CD4-positive, alpha-beta T cell (primary cell): ENCODE data around the gene VLDLR. TPM values are rescaled to one million over a fixed set of nuclear protein-coding genes. Genes with fewer than 3 reads are reported as not detected.

Experiments
- ATAC-seq: fragments of 200-7000 bp; cut with Tn5 transposase; one replicate; pipeline ENCODE4 v1.10.0; 2022; ENCODE audit warnings: mild to moderate bottlenecking; ENCODE audit not compliant: poor library complexity
- CTCF ChIA-PET: fragments of 350-600 bp; sonication (Branson Sonifier 250); formaldehyde crosslinking; loops from one replicate; lab custom pipeline; 2021; ENCODE audit warnings: antibody characterized with exemption, inconsistent platforms; lab: Charles Lee
- POLR2A ChIA-PET: fragments of 350-600 bp; sonication (Branson Sonifier 250); formaldehyde crosslinking; loops from one replicate; lab custom pipeline; 2021; ENCODE audit warnings: antibody characterized with exemption, inconsistent platforms; lab: Charles Lee
- DNase-seq, 14 experiments: peaks; one replicate each; pipeline ENCODE4 v3.0.0-alpha.2; 2013 to 2020; ENCODE audit warnings: mixed read lengths in 2 of 14
- H3K27ac ChIP-seq, 2 donors: one replicate each; pipeline versions ENCODE4 v1.5.1 to v1.7.0; 2013; ENCODE audit warnings: low read length in 2 of 2, low read depth in 1 of 2, mild to moderate bottlenecking in 1 of 2
- H3K27me3 ChIP-seq, 2 experiments: 1 replicate in 1 of 2; 2 replicates in 1 of 2; pipeline versions ENCODE4 v1.6.1 to v1.7.0; 2013; ENCODE audit warnings: low read length in 2 of 2, control low read depth in 1 of 2, mild to moderate bottlenecking in 1 of 2, moderate library complexity in 1 of 2; ENCODE audit not compliant: insufficient read depth in 2 of 2, control insufficient read depth in 1 of 2
- H3K36me3 ChIP-seq: one replicate; pipeline ENCODE4 v1.6.1; 2013; ENCODE audit warnings: low read length, control low read depth; ENCODE audit not compliant: insufficient read depth
- H3K4me1 ChIP-seq: one replicate; pipeline ENCODE4 v1.6.1; 2013; ENCODE audit warnings: low read length, control low read depth; ENCODE audit not compliant: insufficient read depth
- H3K4me3 ChIP-seq: one replicate; pipeline ENCODE4 v1.5.1; 2013; ENCODE audit warnings: mild to moderate bottlenecking, low read length, moderate library complexity
- H3K9me3 ChIP-seq, 2 experiments: 1 replicate in 1 of 2; 2 replicates in 1 of 2; pipeline versions ENCODE4 v1.6.1 to v1.7.0; 2013; ENCODE audit warnings: low read length in 2 of 2, mild to moderate bottlenecking in 2 of 2, control low read depth in 1 of 2, moderate library complexity in 1 of 2; ENCODE audit not compliant: control insufficient read depth in 1 of 2, insufficient read depth in 1 of 2
- H3K27ac Mint-ChIP-seq: one replicate; pipeline ENCODE4 v1.8.0; 2020; ENCODE audit warnings: mixed read lengths
- H3K27me3 Mint-ChIP-seq: one replicate; pipeline ENCODE4 v1.8.0; 2021; ENCODE audit warnings: mixed read lengths
- H3K36me3 Mint-ChIP-seq: one replicate; pipeline ENCODE4 v1.8.0; 2021; ENCODE audit warnings: low read depth, mixed read lengths
- H3K4me1 Mint-ChIP-seq: one replicate; pipeline ENCODE4 v1.8.0; 2021; ENCODE audit warnings: low read depth, mixed read lengths
- H3K4me3 Mint-ChIP-seq: one replicate; pipeline ENCODE4 v1.8.0; 2020; ENCODE audit warnings: mild to moderate bottlenecking, mixed read lengths
- H3K9me3 Mint-ChIP-seq: one replicate; pipeline ENCODE4 v1.8.0; 2020; ENCODE audit warnings: mixed read lengths
- intact Hi-C, 2 experiments: fragments of 100-400 bp; cut with DNase I in 1 of 2; cut with micrococcal nuclease in 1 of 2; formaldehyde crosslinking; loops; one replicate each; pipeline versions ENCODE4 v1.15.1 to v1.9.0; 2023 to 2025; cut with DNase I, micrococcal nuclease
- total RNA-seq, 174 experiments: library from RNA in 2 of 174; stranded (reverse) in 2 of 174; gene quantifications; one replicate each; pipeline ENCODE4 v1.2.3 and lab custom pipeline; 2021 to 2026
- TF ChIP-seq, protein P1 (sequence below): fragments of 200-600 bp; IDR thresholded peaks from one replicate; pipeline ENCODE4 v1.8.0; 2022; ENCODE audit warnings: antibody characterized with exemption, mild to moderate bottlenecking

The VLDLR gene
- total RNA-seq, 2 experiments from 2014 or later = 0.08 TPM; not detected in 1

DNA sequence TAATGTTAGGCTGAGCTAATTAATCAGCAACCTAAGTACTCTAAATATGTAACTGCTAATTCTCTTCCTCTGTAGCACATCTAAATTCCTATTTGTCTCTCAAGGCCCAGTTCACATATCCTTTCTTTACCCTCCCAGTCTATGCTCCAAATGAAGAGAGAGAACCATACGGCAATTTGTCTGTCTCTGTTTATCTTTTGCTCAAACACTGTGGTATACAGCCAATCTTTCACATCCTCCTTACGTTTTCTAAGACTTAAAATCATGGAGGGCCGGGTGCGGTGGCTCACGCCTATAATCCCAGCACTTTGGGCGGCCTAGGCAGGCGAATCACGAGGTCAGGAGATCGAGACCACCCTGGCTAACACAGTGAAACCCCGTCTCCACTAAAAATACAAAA, 15.8 kb downstream of the VLDLR start:
- ChIA-PET POLR2A (no interaction called here), CTCF (no interaction called here)
- ATAC-seq (no peak), DNase-seq (no peak)
- Mint-ChIP-seq H3K27ac (no peak overlapping the region), H3K4me3 (no peak overlapping the region), H3K9me3 (no peaks in the 10 kb centered on the region), H3K27me3 (peaks cover 10% of the 10 kb centered on the region), H3K4me1 (no peaks in the 10 kb centered on the region), H3K36me3 (no peaks in the 10 kb centered on the region)
- H3K36me3 ChIP-seq = no peaks in the 10 kb centered on the region
- H3K4me1 ChIP-seq = no peaks in the 10 kb centered on the region
- no peak overlapping the region for H3K27ac ChIP-seq
- no peaks in the 10 kb centered on the region for H3K27me3 ChIP-seq
- no peaks in the 10 kb centered on the region for H3K9me3 ChIP-seq
- H3K4me3 ChIP-seq = no peak overlapping the region
- intact Hi-C loops = no loop called here
- TF ChIP-seq, protein P1, sequence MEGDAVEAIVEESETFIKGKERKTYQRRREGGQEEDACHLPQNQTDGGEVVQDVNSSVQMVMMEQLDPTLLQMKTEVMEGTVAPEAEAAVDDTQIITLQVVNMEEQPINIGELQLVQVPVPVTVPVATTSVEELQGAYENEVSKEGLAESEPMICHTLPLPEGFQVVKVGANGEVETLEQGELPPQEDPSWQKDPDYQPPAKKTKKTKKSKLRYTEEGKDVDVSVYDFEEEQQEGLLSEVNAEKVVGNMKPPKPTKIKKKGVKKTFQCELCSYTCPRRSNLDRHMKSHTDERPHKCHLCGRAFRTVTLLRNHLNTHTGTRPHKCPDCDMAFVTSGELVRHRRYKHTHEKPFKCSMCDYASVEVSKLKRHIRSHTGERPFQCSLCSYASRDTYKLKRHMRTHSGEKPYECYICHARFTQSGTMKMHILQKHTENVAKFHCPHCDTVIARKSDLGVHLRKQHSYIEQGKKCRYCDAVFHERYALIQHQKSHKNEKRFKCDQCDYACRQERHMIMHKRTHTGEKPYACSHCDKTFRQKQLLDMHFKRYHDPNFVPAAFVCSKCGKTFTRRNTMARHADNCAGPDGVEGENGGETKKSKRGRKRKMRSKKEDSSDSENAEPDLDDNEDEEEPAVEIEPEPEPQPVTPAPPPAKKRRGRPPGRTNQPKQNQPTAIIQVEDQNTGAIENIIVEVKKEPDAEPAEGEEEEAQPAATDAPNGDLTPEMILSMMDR = no peak

DNA sequence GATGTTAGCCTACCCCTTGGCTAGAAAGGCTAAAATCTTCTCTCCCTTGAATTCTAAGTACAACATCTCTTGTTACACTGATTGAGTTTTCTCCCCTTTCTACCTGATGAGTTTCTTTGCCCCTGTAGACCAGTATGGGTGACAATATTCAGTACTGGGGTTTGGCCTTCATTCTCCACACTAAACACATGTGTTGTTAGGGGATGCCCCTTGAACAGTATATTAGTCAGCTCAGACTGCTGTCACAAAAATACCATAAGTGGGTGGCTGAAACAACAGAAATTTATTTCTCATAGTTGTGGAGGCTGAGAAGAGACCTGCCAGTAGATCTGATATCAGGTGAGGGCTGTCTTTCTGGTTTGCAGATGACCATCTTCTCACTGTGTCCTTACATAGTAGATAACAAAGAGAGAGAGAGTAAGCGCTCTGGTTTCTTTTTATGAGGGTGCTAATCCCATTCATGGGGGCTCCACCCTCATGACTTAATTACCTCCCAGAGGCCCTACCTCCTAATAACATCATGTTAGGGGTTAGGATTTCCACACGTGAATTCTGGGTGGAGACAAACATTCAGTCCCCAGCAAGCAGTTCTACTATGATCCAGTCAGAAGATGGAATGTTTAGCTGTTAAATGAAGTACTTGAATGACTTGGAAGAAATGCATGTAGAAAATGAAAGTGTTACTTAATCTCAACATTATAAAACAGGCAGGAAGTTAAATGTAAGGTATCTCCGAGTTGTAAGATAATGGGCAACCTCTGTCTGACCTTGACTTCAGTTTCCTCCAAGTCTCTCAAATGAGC, 17.5 kb downstream of the VLDLR start:
- H3K9me3 ChIP-seq = peaks cover 0 to 3% of the 10 kb centered on the region in 2 experiments
- intact Hi-C loops = no loop called here
- ChIA-PET POLR2A (no interaction called here), CTCF (no interaction called here)
- no peaks in the 10 kb centered on the region for H3K4me1 ChIP-seq
- H3K27ac ChIP-seq = no peak overlapping the region
- H3K27ac Mint-ChIP-seq = no peak overlapping the region
- H3K9me3 Mint-ChIP-seq = peaks cover 3% of the 10 kb centered on the region
- TF ChIP-seq, protein P1 = no peak
- DNase-seq (no peak), ATAC-seq (no peak)
- H3K36me3 ChIP-seq = no peaks in the 10 kb centered on the region
- no peak overlapping the region for H3K4me3 Mint-ChIP-seq
- no peak overlapping the region for H3K4me3 ChIP-seq
- H3K27me3 Mint-ChIP-seq = peaks cover 8% of the 10 kb centered on the region
- no peaks in the 10 kb centered on the region for H3K27me3 ChIP-seq
- no peaks in the 10 kb centered on the region for H3K36me3 Mint-ChIP-seq
- H3K4me1 Mint-ChIP-seq = no peaks in the 10 kb centered on the region

DNA sequence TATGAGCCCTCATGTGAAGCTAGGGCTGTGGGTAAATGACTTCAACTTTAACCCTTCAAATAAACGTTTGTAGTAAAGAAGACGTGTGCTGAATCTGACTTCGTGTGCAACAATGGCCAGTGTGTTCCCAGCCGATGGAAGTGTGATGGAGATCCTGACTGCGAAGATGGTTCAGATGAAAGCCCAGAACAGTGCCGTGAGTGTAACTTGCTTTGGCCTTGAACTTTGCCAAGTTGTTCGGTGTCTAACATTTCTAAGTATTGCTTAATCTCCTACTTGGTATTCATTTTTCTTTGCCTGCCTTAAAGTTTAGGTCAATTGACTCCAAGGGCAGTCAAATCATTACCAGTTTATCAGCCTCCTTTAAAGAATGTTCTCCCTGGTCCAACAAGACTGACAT, 18.2 kb downstream of the VLDLR start:
- Histone ChIP-seq H3K27ac (no peak overlapping the region), H3K9me3 (peaks cover 0 to 3% of the 10 kb centered on the region in 2 experiments), H3K36me3 (no peaks in the 10 kb centered on the region), H3K4me3 (no peak overlapping the region), H3K27me3 (no peaks in the 10 kb centered on the region), H3K4me1 (no peaks in the 10 kb centered on the region)
- TF ChIP-seq, protein P1 = no peak
- no peaks in the 10 kb centered on the region for H3K4me1 Mint-ChIP-seq
- peaks cover 3% of the 10 kb centered on the region for H3K9me3 Mint-ChIP-seq
- intact Hi-C loops = no loop called here
- no peak for DNase-seq
- POLR2A ChIA-PET = no interaction called here
- CTCF ChIA-PET = no interaction called here
- H3K36me3 Mint-ChIP-seq = no peaks in the 10 kb centered on the region
- no peak overlapping the region for H3K4me3 Mint-ChIP-seq
- no peak for ATAC-seq
- H3K27ac Mint-ChIP-seq = no peak overlapping the region
- peaks cover under 1% of the 10 kb centered on the region for H3K27me3 Mint-ChIP-seq
